ENCODE results near the gene SRPK3.

- TF ChIP-seq CEBPB (IDR thresholded peaks at IDR 0.05) (peak; percentile 73), REST (IDR thresholded peaks at IDR 0.05; ENCODE audit: low read depth) (no peak), MAX (IDR thresholded peaks at IDR 0.05) (no peak), NFIC (IDR thresholded peaks at IDR 0.05) (no peak), EP300 (IDR thresholded peaks at IDR 0.05; ENCODE audit: borderline replicate concordance) (no peak), RAD21 (IDR thresholded peaks at IDR 0.05; ENCODE audit: low read depth) (no peak)
Measured at GRCh38 chrX:153731117-153731844, 49.6 kb upstream of the SRPK3 start.
